ENCODE measurements around the gene CES3.
"Not testable (repeated sequence)": the region's sequence is repeated elsewhere in the genome, so short reads cannot be mapped to it uniquely, and the experiment has no call there.

Gene CES3

GRCh38 chr16:66933776-66934137 is 27.3 kb upstream of the CES3 start:
- H3K9me3 Mint-ChIP-seq = no peaks in the 10 kb centered on the region
- peak overlapping the region; percentile 95 for H3K4me3 Mint-ChIP-seq
- H3K36me3 Mint-ChIP-seq (ENCODE audit: low read depth) = peaks cover 33% of the 10 kb centered on the region
- no peak for DNase-seq (ENCODE audit: low spot score)
- H3K27me3 Mint-ChIP-seq (ENCODE audit: low read depth) = no peaks in the 10 kb centered on the region
- H3K27ac Mint-ChIP-seq = peak overlapping the region; percentile 92
- H3K4me1 Mint-ChIP-seq (ENCODE audit: low read depth) = peaks cover 35% of the 10 kb centered on the region

- DNase-seq (ENCODE audit: low spot score) = peak; percentile 91
- peaks cover 33% of the 10 kb centered on the region for H3K36me3 Mint-ChIP-seq (ENCODE audit: low read depth)
These were observed 26.8 kb upstream of the CES3 start, which contains the start of gene CIAO2B for GRCh38 chr16:66934138-66934838. CIAO2B (minus strand) TSS chr16:66934402; CDS start chr16:66934364, 38 bp downstream.

GRCh38 chr16:66934839-66935313 is 26.2 kb upstream of the CES3 start:
- not testable (repeated sequence) for DNase-seq (ENCODE audit: low spot score); H3K27me3 Mint-ChIP-seq (ENCODE audit: low read depth); H3K9me3 Mint-ChIP-seq
- Mint-ChIP-seq H3K4me3 (peak overlapping the region; percentile 95), H3K36me3 (ENCODE audit: low read depth) (peaks cover 34% of the 10 kb centered on the region), H3K4me1 (ENCODE audit: low read depth) (peaks cover 35% of the 10 kb centered on the region), H3K27ac (peak overlapping the region; percentile 92)

More at GRCh38 chr16:66934138-66934838, 26.8 kb upstream of the CES3 start, which contains the start of gene CIAO2B:
- H3K27me3 Mint-ChIP-seq (ENCODE audit: low read depth) = no peaks in the 10 kb centered on the region
- peak within 1 kb of the TSS; percentile 95 for H3K4me3 Mint-ChIP-seq
- H3K27ac Mint-ChIP-seq = peak within 1 kb of the TSS; percentile 92
- no peaks in the 10 kb centered on the region for H3K9me3 Mint-ChIP-seq
- H3K4me1 Mint-ChIP-seq (ENCODE audit: low read depth) = peaks cover 35% of the 10 kb centered on the region

GRCh38 chr16:66935314-66936011 is 25.6 kb upstream of the CES3 start, which contains the start of gene CES2:
CES2 (plus strand) TSS chr16:66935516; CDS start chr16:66935636, 120 bp downstream.
- Mint-ChIP-seq H3K4me3 (peak within 1 kb of the TSS; percentile 95), H3K9me3 (no peaks in the 10 kb centered on the region), H3K4me1 (ENCODE audit: low read depth) (peaks cover 35% of the 10 kb centered on the region), H3K27me3 (ENCODE audit: low read depth) (no peaks in the 10 kb centered on the region), H3K27ac (peak within 1 kb of the TSS; percentile 92), H3K36me3 (ENCODE audit: low read depth) (peaks cover 35% of the 10 kb centered on the region)
- no peak for DNase-seq (ENCODE audit: low spot score)

- Mint-ChIP-seq H3K9me3 (no peaks in the 10 kb centered on the region), H3K27me3 (ENCODE audit: low read depth) (no peaks in the 10 kb centered on the region), H3K36me3 (ENCODE audit: low read depth) (peaks cover 38% of the 10 kb centered on the region), H3K4me3 (peak overlapping the region; percentile 63), H3K27ac (peak overlapping the region; percentile 74), H3K4me1 (ENCODE audit: low read depth) (peaks cover 35% of the 10 kb centered on the region)
- no peak for DNase-seq (ENCODE audit: low spot score)
These were observed 24.6 kb upstream of the CES3 start for GRCh38 chr16:66936462-66936861.

GRCh38 chr16:66936889-66937554 is 24.0 kb upstream of the CES3 start:
- DNase-seq (ENCODE audit: low spot score) = no peak
- H3K4me1 Mint-ChIP-seq (ENCODE audit: low read depth) = peaks cover 35% of the 10 kb centered on the region
- H3K27me3 Mint-ChIP-seq (ENCODE audit: low read depth) = no peaks in the 10 kb centered on the region
- H3K4me3 Mint-ChIP-seq = peak overlapping the region; percentile 63
- peak overlapping the region; percentile 74 for H3K27ac Mint-ChIP-seq
- H3K36me3 Mint-ChIP-seq (ENCODE audit: low read depth) = peaks cover 36% of the 10 kb centered on the region
- H3K9me3 Mint-ChIP-seq = no peaks in the 10 kb centered on the region

GRCh38 chr16:66937725-66938337 is 23.2 kb upstream of the CES3 start:
- Mint-ChIP-seq H3K9me3 (no peaks in the 10 kb centered on the region), H3K27ac (no peak overlapping the region), H3K4me1 (ENCODE audit: low read depth) (peaks cover 29% of the 10 kb centered on the region), H3K4me3 (no peak overlapping the region), H3K36me3 (ENCODE audit: low read depth) (peaks cover 38% of the 10 kb centered on the region), H3K27me3 (ENCODE audit: low read depth) (no peaks in the 10 kb centered on the region)
- DNase-seq (ENCODE audit: low spot score) = no peak

- Mint-ChIP-seq H3K36me3 (ENCODE audit: low read depth) (peaks cover 31% of the 10 kb centered on the region), H3K4me1 (ENCODE audit: low read depth) (peaks cover 19% of the 10 kb centered on the region), H3K4me3 (no peak overlapping the region), H3K27ac (no peak overlapping the region), H3K9me3 (no peaks in the 10 kb centered on the region), H3K27me3 (ENCODE audit: low read depth) (no peaks in the 10 kb centered on the region)
- DNase-seq (ENCODE audit: low spot score) = no peak
These were observed 21.7 kb upstream of the CES3 start for GRCh38 chr16:66939366-66939765.

- Mint-ChIP-seq H3K27ac (no peak overlapping the region), H3K9me3 (no peaks in the 10 kb centered on the region), H3K27me3 (ENCODE audit: low read depth) (no peaks in the 10 kb centered on the region), H3K4me1 (ENCODE audit: low read depth) (peaks cover 18% of the 10 kb centered on the region), H3K4me3 (no peak overlapping the region), H3K36me3 (ENCODE audit: low read depth) (peaks cover 26% of the 10 kb centered on the region)
- no peak for DNase-seq (ENCODE audit: low spot score)
These were observed 20.8 kb upstream of the CES3 start for GRCh38 chr16:66940236-66940635.

- peaks cover 9% of the 10 kb centered on the region for H3K4me1 Mint-ChIP-seq (ENCODE audit: low read depth)
- H3K9me3 Mint-ChIP-seq = no peaks in the 10 kb centered on the region
- peaks cover 17% of the 10 kb centered on the region for H3K36me3 Mint-ChIP-seq (ENCODE audit: low read depth)
- H3K27ac Mint-ChIP-seq = no peak overlapping the region
- H3K4me3 Mint-ChIP-seq = no peak overlapping the region
- DNase-seq (ENCODE audit: low spot score) = no peak
- H3K27me3 Mint-ChIP-seq (ENCODE audit: low read depth) = no peaks in the 10 kb centered on the region
These were observed 18.1 kb upstream of the CES3 start for GRCh38 chr16:66942981-66943380.

GRCh38 chr16:66943426-66944053 is 17.5 kb upstream of the CES3 start:
- no peak overlapping the region for H3K4me3 Mint-ChIP-seq
- H3K36me3 Mint-ChIP-seq (ENCODE audit: low read depth) = peaks cover 17% of the 10 kb centered on the region
- no peak overlapping the region for H3K27ac Mint-ChIP-seq

GRCh38 chr16:66944054-66944441 is 17.0 kb upstream of the CES3 start:
- DNase-seq (ENCODE audit: low spot score) = no peak
- Mint-ChIP-seq H3K4me1 (ENCODE audit: low read depth) (peaks cover 17% of the 10 kb centered on the region), H3K9me3 (no peaks in the 10 kb centered on the region), H3K27ac (no peak overlapping the region), H3K27me3 (ENCODE audit: low read depth) (peaks cover 11% of the 10 kb centered on the region), H3K4me3 (no peak overlapping the region), H3K36me3 (ENCODE audit: low read depth) (peaks cover 17% of the 10 kb centered on the region)

More at GRCh38 chr16:66943426-66944053, 17.5 kb upstream of the CES3 start:
- Mint-ChIP-seq H3K4me1 (ENCODE audit: low read depth) (peaks cover 14% of the 10 kb centered on the region), H3K9me3 (no peaks in the 10 kb centered on the region), H3K27me3 (ENCODE audit: low read depth) (peaks cover 6% of the 10 kb centered on the region)
- no peak for DNase-seq (ENCODE audit: low spot score)

- peaks cover 16% of the 10 kb centered on the region for H3K36me3 Mint-ChIP-seq (ENCODE audit: low read depth)
- not testable (repeated sequence) for H3K27ac Mint-ChIP-seq
These were observed 16.1 kb upstream of the CES3 start for GRCh38 chr16:66944971-66945370.

More at GRCh38 chr16:66944971-66945370, 16.1 kb upstream of the CES3 start:
- not testable (repeated sequence) for H3K9me3 Mint-ChIP-seq; H3K4me3 Mint-ChIP-seq; DNase-seq (ENCODE audit: low spot score)
- Mint-ChIP-seq H3K27me3 (ENCODE audit: low read depth) (peaks cover 20% of the 10 kb centered on the region), H3K4me1 (ENCODE audit: low read depth) (peaks cover 17% of the 10 kb centered on the region)

Measured in T-helper 2 cell treated with Interferon-gamma antibody and Interleukin-4, amounts not matched to agents 5 μg/mL and 100 μg/mL, for 36 hours (primary cell).